OCI-LY7 (cell line): ENCODE measurements around the gene NFATC1. TPM values are rescaled to one million over a fixed set of nuclear protein-coding genes. Genes with fewer than 3 reads are reported as not detected.

Experiments used
- BruUV-seq: library from RNA; stranded (reverse); fragments of 400-500 nt; replicated peaks from 2 replicates; lab custom pipeline; 2021; lab: Mats Ljungman, UMichigan
- CTCF ChIA-PET: fragments of 300-600 bp; sonication (Branson Sonifier 250); formaldehyde crosslinking; loops from one replicate; lab custom pipeline; 2022; ENCODE audit warnings: antibody characterized with exemption; ENCODE audit not compliant: unreplicated experiment; lab: Charles Lee
- POLR2A ChIA-PET: fragments of 300-600 bp; sonication (Branson Sonifier 250); formaldehyde crosslinking; loops from one replicate; lab custom pipeline; 2022; ENCODE audit warnings: antibody characterized with exemption; lab: Charles Lee
- DNase-seq: peaks from one replicate; pipeline ENCODE4 v3.0.0-alpha.2; 2015; ENCODE audit warnings: low spot score
- H2AFZ ChIP-seq: fragments of 200-600 bp; sonication (generic), shearing (Covaris generic); 2 replicates; pipeline ENCODE4 v1.6.1; 2014; ENCODE audit warnings: mild to moderate bottlenecking, antibody characterized with exemption, low read length, moderate library complexity
- H3K27ac ChIP-seq: fragments of 200-600 bp; sonication (generic); 2 replicates; pipeline ENCODE4 v1.5.1; 2014; ENCODE audit warnings: mixed run types, low read depth, mild to moderate bottlenecking, moderate library complexity, low read length, inconsistent platforms; ENCODE audit not compliant: poor library complexity, severe bottlenecking
- H3K36me3 ChIP-seq: fragments of 200-600 bp; sonication (generic); 2 replicates; pipeline ENCODE4 v1.6.1; 2014; ENCODE audit warnings: mild to moderate bottlenecking, antibody characterized with exemption, low read length, moderate library complexity, mixed read lengths; ENCODE audit not compliant: insufficient read depth
- H3K4me1 ChIP-seq: fragments of 200-600 bp; sonication (generic); 2 replicates; pipeline ENCODE4 v1.5.1; 2014; ENCODE audit warnings: mild to moderate bottlenecking, low read length; ENCODE audit not compliant: insufficient read depth, poor library complexity, severe bottlenecking
- H3K4me2 ChIP-seq: fragments of 200-600 bp; sonication (generic); 2 replicates; pipeline ENCODE4 v1.6.1; 2014; ENCODE audit warnings: mild to moderate bottlenecking, low read length
- H3K4me3 ChIP-seq: fragments of 200-600 bp; sonication (generic); 2 replicates; pipeline ENCODE4 v1.5.1; 2014; ENCODE audit warnings: mild to moderate bottlenecking, low read depth, low read length; ENCODE audit not compliant: poor library complexity, severe bottlenecking
- H3K79me2 ChIP-seq: fragments of 200-600 bp; sonication (generic); 2 replicates; pipeline ENCODE4 v1.6.1; 2016; ENCODE audit warnings: low read depth, mild to moderate bottlenecking, low read length, moderate library complexity, mixed read lengths; ENCODE audit not compliant: insufficient read depth
- H3K9me2 ChIP-seq: fragments of 200-600 bp; sonication (generic); 2 replicates; pipeline ENCODE4 v1.6.1; 2016; ENCODE audit warnings: mild to moderate bottlenecking, low read length, mixed read lengths; ENCODE audit not compliant: insufficient read depth
- H3K9me3 ChIP-seq: fragments of 200-600 bp; sonication (generic); 2 replicates; pipeline ENCODE4 v1.6.1; 2014; ENCODE audit warnings: mild to moderate bottlenecking, mixed run types, low read length, mixed read lengths
- H4K20me1 ChIP-seq: fragments of 200-600 bp; sonication (generic); 2 replicates; pipeline ENCODE4 v1.6.1; 2014; ENCODE audit warnings: mild to moderate bottlenecking, antibody characterized with exemption, low read length, moderate library complexity, mixed read lengths; ENCODE audit not compliant: insufficient read depth
- CTCF ChIP-seq: fragments of 200-600 bp; sonication (generic); conservative IDR thresholded peaks from 2 replicates; pipeline ENCODE4 v1.5.1; 2014; ENCODE audit warnings: mild to moderate bottlenecking, antibody characterized with exemption, low read length, moderate library complexity, mixed read lengths
- EZH2phosphoT487 ChIP-seq: fragments of 200-600 bp; sonication (generic); IDR thresholded peaks from 2 replicates; pipeline ENCODE4 v1.6.1; 2018; ENCODE audit warnings: low read depth, borderline replicate concordance, mild to moderate bottlenecking, mixed run types, antibody characterized with exemption, low read length, moderate library complexity, mixed read lengths
- intact Hi-C: fragments of 100-400 bp; cut with micrococcal nuclease; formaldehyde crosslinking; loops from one replicate; pipeline ENCODE4 v1.10.0; 2022; ENCODE audit not compliant: unreplicated experiment
- total RNA-seq, 2 experiments: library from RNA; depleted of rRNA in 1 of 2; stranded (reverse); fragments of >200 nt in 1 of 2; shearing (Covaris generic) in 1 of 2; gene quantifications; 2 replicates each; pipeline ENCODE4 v1.2.3, GENCODE V29; 2014 to 2022

NFATC1 gene
- total RNA-seq, 2 experiments from 2014 or later = 23.6 to 50.4 TPM

GRCh38 chr18:79528316-79528695, 132.6 kb downstream of the NFATC1 start:
- POLR2A ChIA-PET = no interaction called here

GRCh38 chr18:79528846-79529245, 133.1 kb downstream of the NFATC1 start:
- Histone ChIP-seq H3K79me2 (no peaks in the 10 kb centered on the region), H3K9me3 (no peaks in the 10 kb centered on the region), H3K27ac (peak overlapping the region; percentile 30), H3K9me2 (no peaks in the 10 kb centered on the region), H3K4me3 (no peak overlapping the region), H3K4me2 (peak overlapping the region; percentile 41), H3K4me1 (peaks cover 50% of the 10 kb centered on the region), H2AFZ (no peak overlapping the region), H4K20me1 (no peaks in the 10 kb centered on the region), H3K36me3 (peaks cover 28% of the 10 kb centered on the region)
- intact Hi-C loops = loop anchor here (2.0 kb wide), 1 partner anchor 132 kb away; no protein-coding TSS in a partner anchor
- CTCF ChIA-PET = no interaction called here
- POLR2A ChIA-PET = no interaction called here
- TF ChIP-seq EZH2phosphoT487 = no peak
- TF ChIP-seq CTCF = peak; percentile 80
- peak; percentile 69 for DNase-seq
- BruUV-seq = TSS peak; percentile 73

More at GRCh38 chr18:79528316-79528695, 132.6 kb downstream of the NFATC1 start:
- TF ChIP-seq CTCF (no peak), EZH2phosphoT487 (no peak)
- Histone ChIP-seq H3K9me2 (no peaks in the 10 kb centered on the region), H3K4me1 (peaks cover 56% of the 10 kb centered on the region), H3K27ac (peak overlapping the region; percentile 61), H4K20me1 (no peaks in the 10 kb centered on the region), H3K4me2 (peak overlapping the region; percentile 41), H3K4me3 (no peak overlapping the region), H3K79me2 (no peaks in the 10 kb centered on the region), H3K36me3 (peaks cover 28% of the 10 kb centered on the region), H3K9me3 (no peaks in the 10 kb centered on the region), H2AFZ (no peak overlapping the region)
- intact Hi-C loops = loop anchor here (2.0 kb wide), 1 partner anchor 132 kb away; no protein-coding TSS in a partner anchor
- BruUV-seq = no TSS peak
- no peak for DNase-seq
- CTCF ChIA-PET = no interaction called here

- Histone ChIP-seq H3K79me2 (no peaks in the 10 kb centered on the region), H3K36me3 (peaks cover 28% of the 10 kb centered on the region), H3K27ac (no peak overlapping the region), H4K20me1 (no peaks in the 10 kb centered on the region), H3K9me3 (no peaks in the 10 kb centered on the region), H3K9me2 (no peaks in the 10 kb centered on the region), H3K4me1 (peaks cover 46% of the 10 kb centered on the region), H2AFZ (no peak overlapping the region), H3K4me2 (no peak overlapping the region; the same call in 1 of the 2 replicates), H3K4me3 (no peak overlapping the region)
- POLR2A ChIA-PET = no interaction called here
- CTCF ChIA-PET = no interaction called here
- no peak for DNase-seq
- no peak for TF ChIP-seq EZH2phosphoT487
- no peak for TF ChIP-seq CTCF
- intact Hi-C loops = loop anchor here (2.0 kb wide), 1 partner anchor 132 kb away; no protein-coding TSS in a partner anchor
- BruUV-seq = no TSS peak
Observed at GRCh38 chr18:79529296-79529695, 133.6 kb downstream of the NFATC1 start.
